ENCODE results near the gene DRC3. TPM values are rescaled to one million over a fixed set of nuclear protein-coding genes. Genes with fewer than 3 reads are reported as not detected.

The DRC3 gene
- total and polyA plus RNA-seq, 2 donors, result 1.6 to 3.6 TPM

DNA sequence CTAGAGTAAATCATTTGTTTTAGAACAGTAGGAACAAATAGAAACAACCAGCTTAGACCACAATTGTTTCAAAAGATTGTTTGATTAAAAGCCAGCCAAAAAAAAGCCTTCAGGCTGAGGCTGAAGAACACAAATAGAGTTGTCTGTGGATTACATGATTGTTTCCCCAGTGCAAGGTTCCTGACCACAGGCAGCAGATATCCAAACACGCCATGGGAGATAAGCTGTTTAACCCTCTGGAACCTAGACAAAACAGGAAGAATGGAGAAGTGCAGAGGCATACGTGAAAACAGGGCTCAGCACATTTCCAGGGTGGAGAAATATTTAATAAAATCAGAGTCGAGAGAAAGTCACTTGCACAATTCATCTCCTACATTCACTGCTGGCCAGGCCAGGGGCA is 45.3 kb downstream of the DRC3 start:
- Histone ChIP-seq H3K27ac (ENCODE audit: low read depth) (no peak overlapping the region), H3K4me3 (ENCODE audit: low read depth, low read length) (no peak overlapping the region), H3K4me1 (ENCODE audit: insufficient read depth) (no peaks in the 10 kb centered on the region), H3K36me3 (ENCODE audit: insufficient read depth) (no peaks in the 10 kb centered on the region)
- WGBS, result 62% methylated on average over 3 of the region's 3 CpGs
- no peak for DNase-seq (ENCODE audit: extremely low spot score)

DNA sequence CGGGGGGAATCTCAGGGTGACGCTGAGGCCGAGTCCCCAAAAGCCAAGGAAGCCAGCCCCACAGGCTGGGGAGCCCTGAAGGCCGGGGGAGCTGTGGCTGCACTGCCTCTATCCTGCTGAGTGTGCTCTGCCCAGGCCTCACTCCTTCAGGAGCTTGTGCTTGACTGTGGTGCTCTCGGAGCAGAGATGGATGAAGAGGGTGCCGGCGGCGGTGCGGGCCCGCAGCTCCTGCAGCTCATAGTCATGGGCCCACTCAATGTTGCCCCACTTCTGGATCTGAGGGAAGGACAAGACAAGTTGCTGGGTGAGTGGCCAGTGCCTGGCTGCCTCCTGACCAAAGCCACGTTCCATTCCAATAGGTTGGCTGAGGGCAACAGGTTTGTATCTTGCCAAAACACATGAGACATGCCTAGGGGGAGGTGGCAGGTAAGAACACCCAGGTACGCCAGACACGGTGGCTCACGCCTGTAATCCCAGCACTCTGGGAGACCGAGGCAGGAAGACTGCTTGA is 45.8 kb downstream of the DRC3 start:
- no peaks in the 10 kb centered on the region for H3K36me3 ChIP-seq (ENCODE audit: insufficient read depth)
- DNase-seq (ENCODE audit: extremely low spot score), result no peak
- H3K27ac ChIP-seq (ENCODE audit: low read depth), result no peak overlapping the region
- H3K4me3 ChIP-seq (ENCODE audit: low read depth, low read length), result no peak overlapping the region
- 93% methylated on average over 15 of the region's 15 CpGs for WGBS
- no peaks in the 10 kb centered on the region for H3K4me1 ChIP-seq (ENCODE audit: insufficient read depth)

DNA sequence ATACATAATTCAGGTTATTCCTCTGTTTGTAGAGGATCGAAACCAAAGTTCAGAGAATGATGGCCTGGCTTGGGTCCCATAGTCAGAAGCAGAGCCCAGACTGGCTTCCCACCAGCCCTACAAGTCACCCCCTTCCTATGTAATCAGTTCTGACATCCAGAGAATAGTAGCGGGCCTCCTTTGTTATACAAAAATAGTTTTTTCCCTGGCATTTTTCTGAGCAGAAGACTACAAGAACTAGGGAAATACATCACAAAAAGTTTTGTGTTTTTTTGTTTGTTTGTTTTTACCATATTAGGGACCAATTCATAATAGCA is 47.1 kb downstream of the DRC3 start:
- Histone ChIP-seq H3K4me1 (ENCODE audit: insufficient read depth) (no peaks in the 10 kb centered on the region), H3K4me3 (ENCODE audit: low read depth, low read length) (no peak overlapping the region), H3K36me3 (ENCODE audit: insufficient read depth) (no peaks in the 10 kb centered on the region), H3K27ac (ENCODE audit: low read depth) (no peak overlapping the region)
- no peak for DNase-seq (ENCODE audit: extremely low spot score)
- WGBS, result 60% methylated on average over 2 of the region's 2 CpGs

DNA sequence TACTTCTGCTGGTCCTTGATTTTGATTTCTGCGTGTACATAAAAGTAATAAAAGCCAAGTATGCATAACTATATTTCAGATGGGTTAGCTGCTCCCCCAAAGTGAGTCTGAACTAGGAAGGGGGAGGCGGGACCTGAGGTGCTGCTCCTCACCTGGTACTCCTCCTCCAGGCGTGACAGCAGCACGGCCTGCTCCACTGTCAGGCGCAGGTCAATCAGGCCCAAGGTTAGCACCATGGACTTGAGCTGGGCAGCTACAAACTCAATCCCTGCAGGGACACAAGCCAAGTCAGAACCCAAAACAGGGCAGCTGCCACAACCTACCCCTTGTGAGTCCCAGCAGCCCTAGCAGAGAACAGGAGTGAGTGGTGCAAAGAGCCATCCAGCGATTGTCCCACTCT is 48.3 kb downstream of the DRC3 start:
- H3K27ac ChIP-seq (ENCODE audit: low read depth), result no peak overlapping the region
- DNase-seq (ENCODE audit: extremely low spot score), result no peak
- no peaks in the 10 kb centered on the region for H3K4me1 ChIP-seq (ENCODE audit: insufficient read depth)
- 98% methylated on average over 6 of the region's 6 CpGs for WGBS
- no peaks in the 10 kb centered on the region for H3K36me3 ChIP-seq (ENCODE audit: insufficient read depth)
- no peak overlapping the region for H3K4me3 ChIP-seq (ENCODE audit: low read depth, low read length)

DNA sequence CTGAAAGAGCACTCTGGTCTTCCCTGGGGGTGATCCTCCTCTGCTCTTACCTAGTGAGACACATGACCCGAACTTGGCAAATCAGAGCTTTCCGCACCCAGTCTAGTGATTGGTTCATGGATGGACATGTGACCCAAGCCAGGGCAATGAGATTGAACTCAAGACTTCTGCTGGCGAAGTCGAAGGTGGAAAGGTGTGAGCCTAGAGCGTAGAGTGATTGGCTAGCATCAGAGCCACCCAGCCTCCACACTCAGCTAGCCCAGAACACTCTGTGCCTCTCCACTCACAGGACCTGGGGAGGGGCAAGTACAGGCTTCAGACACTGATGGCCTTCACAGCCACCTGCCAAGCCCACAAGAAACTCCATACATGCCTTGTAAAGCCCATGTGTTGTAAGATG is 48.7 kb downstream of the DRC3 start:
- 97% methylated on average over 5 of the region's 5 CpGs for WGBS
- H3K27ac ChIP-seq (ENCODE audit: low read depth), result no peak overlapping the region
- no peak for DNase-seq (ENCODE audit: extremely low spot score)
- no peaks in the 10 kb centered on the region for H3K4me1 ChIP-seq (ENCODE audit: insufficient read depth)
- no peaks in the 10 kb centered on the region for H3K36me3 ChIP-seq (ENCODE audit: insufficient read depth)
- H3K4me3 ChIP-seq (ENCODE audit: low read depth, low read length), result no peak overlapping the region

DNA sequence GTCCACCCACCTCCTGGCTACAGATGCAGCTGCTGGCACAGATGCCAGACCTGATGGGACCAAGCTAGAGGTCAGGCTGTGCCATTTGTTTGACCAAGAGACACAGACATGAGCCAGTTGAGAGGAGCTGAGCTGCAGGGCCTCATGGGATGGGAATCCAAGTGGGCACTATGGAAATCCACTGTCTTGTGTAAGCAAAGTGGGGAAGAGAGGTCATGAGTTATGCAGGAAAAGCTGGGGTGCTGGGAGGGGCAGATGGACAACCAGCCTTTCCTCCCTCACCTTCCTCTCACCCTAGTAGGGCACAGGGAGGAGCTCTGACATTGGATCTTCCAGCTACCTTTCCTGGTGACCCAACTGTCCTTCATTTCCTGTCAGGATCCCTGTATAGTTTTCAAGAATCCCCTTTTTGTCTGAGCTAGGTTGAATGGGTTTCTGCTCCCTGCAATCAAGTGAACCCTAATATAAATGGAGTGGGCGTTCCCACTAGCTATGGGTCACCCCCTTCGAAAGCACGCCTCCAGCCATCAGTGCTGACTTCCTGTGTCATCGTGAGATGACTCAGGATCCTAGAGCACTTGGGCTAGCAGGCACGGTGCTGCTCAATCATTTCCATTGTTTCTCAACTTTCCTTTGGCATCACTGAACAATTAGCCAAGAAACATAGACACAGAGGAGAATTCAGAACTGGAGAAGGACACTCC is 52.7 kb downstream of the DRC3 start:
- H3K36me3 ChIP-seq (ENCODE audit: insufficient read depth), result no peaks in the 10 kb centered on the region
- no peak overlapping the region for H3K27ac ChIP-seq (ENCODE audit: low read depth)
- WGBS, result 77% methylated on average over 5 of the region's 5 CpGs
- DNase-seq (ENCODE audit: extremely low spot score), result no peak
- no peak overlapping the region for H3K4me3 ChIP-seq (ENCODE audit: low read depth, low read length)
- H3K4me1 ChIP-seq (ENCODE audit: insufficient read depth), result no peaks in the 10 kb centered on the region

DNA sequence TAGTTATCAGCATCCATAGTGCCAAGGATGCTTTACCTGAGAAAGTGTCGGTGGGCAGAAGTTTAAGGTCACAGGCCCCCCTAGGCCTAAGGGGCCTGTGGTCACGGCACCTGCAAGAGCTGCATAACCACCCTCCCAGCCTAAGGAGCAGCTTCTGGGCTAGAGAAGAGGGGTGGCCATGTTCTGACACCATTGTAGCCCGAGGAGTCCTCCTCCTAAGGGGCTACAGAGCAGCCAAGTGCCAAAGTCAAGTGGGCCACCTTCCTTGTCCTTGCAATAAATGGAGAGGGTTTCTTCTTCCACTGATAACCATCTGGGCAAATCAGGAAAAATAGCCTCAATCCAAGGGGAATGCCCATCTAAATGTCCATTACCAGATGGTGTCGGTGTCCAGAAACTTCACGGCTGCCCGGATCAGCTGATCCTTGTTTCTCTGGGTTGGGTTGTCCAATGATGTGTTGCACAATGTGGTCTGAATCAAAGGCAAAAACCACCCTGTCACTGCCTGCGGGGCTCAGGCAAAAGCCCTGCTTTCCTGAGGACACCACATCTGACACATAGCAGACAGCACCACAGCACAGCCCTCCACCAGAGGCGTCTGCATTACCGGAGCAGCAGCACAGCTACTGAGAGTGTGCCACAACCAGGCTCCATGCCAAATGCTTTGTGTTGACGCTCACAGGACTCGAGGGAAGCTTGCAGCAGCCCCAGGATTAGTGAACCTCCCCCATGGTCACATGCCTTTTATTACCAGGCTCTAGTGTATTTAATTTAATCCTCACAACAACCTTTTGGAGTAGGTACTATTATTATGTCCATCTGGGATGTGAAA is 53.5 kb downstream of the DRC3 start:
- Histone ChIP-seq H3K4me1 (ENCODE audit: insufficient read depth) (no peaks in the 10 kb centered on the region), H3K27ac (ENCODE audit: low read depth) (no peak overlapping the region), H3K36me3 (ENCODE audit: insufficient read depth) (no peaks in the 10 kb centered on the region), H3K4me3 (ENCODE audit: low read depth, low read length) (no peak overlapping the region)
- no peak for DNase-seq (ENCODE audit: extremely low spot score)
- WGBS, result 79% methylated on average over 11 of the region's 11 CpGs

DNA sequence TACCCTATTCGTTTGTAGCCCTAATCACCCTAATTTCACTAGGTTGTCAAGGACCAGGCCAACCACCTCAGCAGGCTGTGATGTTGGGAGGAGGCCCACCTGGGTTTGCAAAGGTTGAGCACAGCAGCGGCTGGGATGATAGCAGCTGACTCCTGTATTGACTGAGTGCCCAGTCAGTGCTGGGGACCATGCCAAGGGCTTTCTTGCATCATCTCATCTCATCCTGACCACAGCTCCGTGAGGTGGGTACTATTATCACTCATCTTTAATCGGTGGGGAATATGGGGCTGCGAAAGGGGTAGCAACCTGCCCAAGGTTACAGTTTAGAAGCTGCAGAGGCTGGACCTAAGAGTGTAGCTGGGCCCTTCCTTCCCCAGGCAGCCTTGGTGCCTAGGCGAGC is 54.6 kb downstream of the DRC3 start:
- 75% methylated on average over 6 of the region's 6 CpGs for WGBS
- H3K36me3 ChIP-seq (ENCODE audit: insufficient read depth), result no peaks in the 10 kb centered on the region
- H3K4me3 ChIP-seq (ENCODE audit: low read depth, low read length), result no peak overlapping the region
- H3K4me1 ChIP-seq (ENCODE audit: insufficient read depth), result no peaks in the 10 kb centered on the region
- no peak for DNase-seq (ENCODE audit: extremely low spot score)
- H3K27ac ChIP-seq (ENCODE audit: low read depth), result no peak overlapping the region

DNA sequence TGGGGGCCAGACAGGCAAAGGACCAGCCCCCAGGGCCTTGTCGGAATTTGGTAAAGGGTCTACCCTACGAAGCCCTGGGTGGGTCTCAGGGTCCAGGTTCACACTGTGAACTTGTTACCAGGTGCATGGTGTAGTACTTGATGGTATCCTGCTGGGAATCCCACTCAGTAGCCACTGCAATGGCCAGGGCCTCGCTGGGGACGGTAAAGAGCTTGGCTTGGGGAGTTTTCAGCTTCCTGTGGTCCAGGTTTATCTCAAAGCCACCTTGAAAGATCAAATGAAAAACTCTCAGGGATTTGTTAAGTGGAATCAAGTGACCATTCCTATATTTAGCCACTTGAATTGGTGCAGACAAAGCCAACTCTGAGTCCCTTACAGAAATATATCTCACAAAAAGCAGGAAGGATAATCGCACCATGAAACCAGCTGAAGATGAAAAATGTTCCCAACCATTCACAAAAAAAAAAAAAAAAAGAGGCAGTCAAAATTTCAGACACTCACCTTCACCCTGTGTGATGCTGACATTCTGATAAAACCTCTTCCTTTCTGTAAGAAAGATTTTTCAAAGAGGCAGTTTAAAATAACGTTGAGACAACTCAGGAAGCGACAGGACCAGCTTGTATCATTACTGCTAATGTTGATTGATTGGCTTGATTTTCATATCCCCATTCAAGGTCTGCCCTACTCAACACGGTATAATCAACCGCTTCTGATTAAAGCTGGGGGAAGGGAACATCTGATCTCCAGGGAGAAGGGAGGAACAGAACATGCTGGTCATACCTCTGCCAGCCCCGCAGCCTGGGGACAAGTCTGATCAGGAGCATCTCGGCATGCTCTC is 55.7 kb downstream of the DRC3 start:
- WGBS, result 80% methylated on average over 11 of the region's 11 CpGs
- no peak overlapping the region for H3K27ac ChIP-seq (ENCODE audit: low read depth)
- no peak for DNase-seq (ENCODE audit: extremely low spot score)
- no peaks in the 10 kb centered on the region for H3K36me3 ChIP-seq (ENCODE audit: insufficient read depth)
- H3K4me3 ChIP-seq (ENCODE audit: low read depth, low read length), result no peak overlapping the region
- H3K4me1 ChIP-seq (ENCODE audit: insufficient read depth), result no peaks in the 10 kb centered on the region

DNA sequence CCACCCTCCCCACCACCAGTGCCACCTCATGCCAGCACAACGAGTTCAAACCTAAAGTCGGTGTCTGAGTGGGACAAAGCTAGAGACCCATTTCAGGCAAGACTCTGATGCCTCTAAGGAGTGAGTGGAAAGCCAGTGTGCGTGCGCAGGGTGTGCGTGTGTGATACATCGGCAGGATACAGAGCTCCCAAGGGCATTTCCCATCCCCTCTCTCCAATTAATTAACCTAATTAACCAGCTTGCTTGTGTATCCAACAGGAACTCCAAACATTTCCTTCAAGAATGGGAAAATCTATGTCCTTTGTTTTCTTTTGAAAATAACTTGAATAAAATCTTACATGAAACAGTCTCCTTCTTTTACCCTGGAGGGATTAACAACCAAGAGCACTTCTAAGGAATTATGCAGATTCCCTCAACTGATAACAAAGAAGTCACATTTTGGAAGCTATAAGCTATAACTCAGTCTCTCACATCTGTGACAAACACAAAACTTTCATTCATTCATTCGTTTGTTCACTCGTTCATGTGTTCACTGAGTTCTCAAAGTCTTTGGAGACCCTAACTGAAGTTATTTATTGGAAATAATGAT is 56.4 kb downstream of the DRC3 start:
- 83% methylated on average over 8 of the region's 8 CpGs for WGBS
- no peaks in the 10 kb centered on the region for H3K4me1 ChIP-seq (ENCODE audit: insufficient read depth)
- H3K4me3 ChIP-seq (ENCODE audit: low read depth, low read length), result no peak overlapping the region
- H3K36me3 ChIP-seq (ENCODE audit: insufficient read depth), result no peaks in the 10 kb centered on the region
- no peak for DNase-seq (ENCODE audit: extremely low spot score)
- no peak overlapping the region for H3K27ac ChIP-seq (ENCODE audit: low read depth)

DNA sequence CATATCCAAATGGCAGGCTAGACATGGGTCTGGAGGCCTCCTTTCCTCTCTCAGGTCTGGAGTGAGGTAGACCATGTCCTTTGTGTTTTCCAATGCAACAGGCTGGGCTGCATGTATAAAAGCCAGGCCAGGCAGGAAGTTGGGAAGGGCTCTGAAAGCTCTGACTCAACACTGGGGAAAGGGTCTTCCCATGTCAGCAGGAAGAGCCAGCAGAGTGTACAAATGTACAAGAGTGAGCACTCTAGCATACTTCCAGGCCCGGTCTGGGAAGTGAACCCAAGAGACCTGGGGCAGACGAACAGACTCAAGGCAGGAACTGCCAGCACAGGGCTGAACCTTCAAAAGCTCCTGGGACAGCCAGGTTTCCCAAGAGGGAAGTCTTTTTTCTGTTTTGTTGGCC is 59.3 kb downstream of the DRC3 start:
- no peaks in the 10 kb centered on the region for H3K36me3 ChIP-seq (ENCODE audit: insufficient read depth)
- H3K4me1 ChIP-seq (ENCODE audit: insufficient read depth), result no peaks in the 10 kb centered on the region
- WGBS, result 71% methylated on average over 2 of the region's 2 CpGs
- H3K27ac ChIP-seq (ENCODE audit: low read depth), result no peak overlapping the region
- no peak overlapping the region for H3K4me3 ChIP-seq (ENCODE audit: low read depth, low read length)
- no peak for DNase-seq (ENCODE audit: extremely low spot score)

DNA sequence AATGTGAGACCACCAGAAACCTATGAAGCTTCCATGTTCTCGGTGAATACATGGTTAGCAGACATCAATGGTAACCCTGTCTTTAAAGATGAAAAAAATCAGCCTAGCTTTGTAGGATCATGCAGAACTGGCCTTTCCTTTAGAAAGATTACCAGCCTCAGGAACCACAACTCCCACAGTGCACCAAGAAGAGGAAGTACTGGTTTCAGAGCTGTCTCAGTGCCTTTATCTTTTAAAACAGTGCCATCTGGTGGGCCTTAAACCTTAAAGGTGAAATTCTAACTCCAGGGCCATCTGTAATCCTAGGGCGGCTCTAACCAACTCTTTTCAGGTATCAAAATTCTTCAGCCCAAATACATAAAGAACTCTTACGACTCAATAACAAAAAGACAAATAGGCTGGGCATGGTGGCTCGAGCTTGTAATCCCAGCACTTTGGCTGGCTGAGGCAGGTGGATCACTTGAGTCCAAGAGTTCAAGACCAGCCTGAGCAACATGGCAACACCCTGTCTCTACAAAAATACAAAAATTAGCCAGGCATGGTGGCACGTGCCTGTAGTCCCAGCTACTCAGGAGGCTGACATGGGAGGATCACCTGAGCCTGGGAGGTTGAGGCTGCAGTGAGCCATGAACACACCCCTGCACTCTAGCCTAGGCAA is 60.9 kb downstream of the DRC3 start:
- peak; percentile 81 for DNase-seq (ENCODE audit: extremely low spot score)
- H3K4me1 ChIP-seq (ENCODE audit: insufficient read depth), result no peaks in the 10 kb centered on the region

DNA sequence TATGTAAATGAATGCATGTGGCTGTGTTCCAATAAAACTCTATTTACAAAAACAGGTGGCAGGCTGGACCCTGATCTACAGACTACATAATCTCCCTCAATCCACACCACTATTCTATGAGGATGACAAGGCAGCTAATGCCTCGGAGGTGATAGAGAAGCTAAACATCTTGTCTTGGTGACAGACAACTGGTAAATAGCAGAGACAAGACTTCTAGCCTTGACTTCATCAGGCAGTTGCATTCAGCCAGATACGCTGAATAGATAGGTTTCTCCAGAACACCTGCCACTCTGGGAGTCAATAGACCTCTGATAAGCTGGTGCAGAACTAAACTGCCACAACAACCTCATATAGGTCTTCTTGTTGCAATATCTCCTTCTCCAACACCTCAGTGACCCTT is 63.0 kb downstream of the DRC3 start:
- no peak for DNase-seq (ENCODE audit: extremely low spot score)
- H3K4me3 ChIP-seq (ENCODE audit: low read depth, low read length), result no peak overlapping the region
- whole genome bisulfite sequencing, result 75% methylated on average over 2 of the region's 2 CpGs
- no peak overlapping the region for H3K27ac ChIP-seq (ENCODE audit: low read depth)
- no peaks in the 10 kb centered on the region for H3K4me1 ChIP-seq (ENCODE audit: insufficient read depth)
- no peaks in the 10 kb centered on the region for H3K36me3 ChIP-seq (ENCODE audit: insufficient read depth)

More for the DNA sequence above, 60.9 kb downstream of the DRC3 start:
- H3K36me3 ChIP-seq (ENCODE audit: insufficient read depth), result no peaks in the 10 kb centered on the region
- WGBS, result 29% methylated on average over 5 of the region's 5 CpGs
- H3K4me3 ChIP-seq (ENCODE audit: low read depth, low read length), result no peak overlapping the region
- no peak overlapping the region for H3K27ac ChIP-seq (ENCODE audit: low read depth)

Measured in urinary bladder (tissue), 4 donors.